Measurements from ENCODE around the gene STIMATE. TPM values are rescaled to one million over a fixed set of nuclear protein-coding genes. Genes with fewer than 3 reads are reported as not detected.

STIMATE gene
- polyA plus RNA-seq, 3 donors: 8.9 to 49.9 (median 11.7) TPM

DNA sequence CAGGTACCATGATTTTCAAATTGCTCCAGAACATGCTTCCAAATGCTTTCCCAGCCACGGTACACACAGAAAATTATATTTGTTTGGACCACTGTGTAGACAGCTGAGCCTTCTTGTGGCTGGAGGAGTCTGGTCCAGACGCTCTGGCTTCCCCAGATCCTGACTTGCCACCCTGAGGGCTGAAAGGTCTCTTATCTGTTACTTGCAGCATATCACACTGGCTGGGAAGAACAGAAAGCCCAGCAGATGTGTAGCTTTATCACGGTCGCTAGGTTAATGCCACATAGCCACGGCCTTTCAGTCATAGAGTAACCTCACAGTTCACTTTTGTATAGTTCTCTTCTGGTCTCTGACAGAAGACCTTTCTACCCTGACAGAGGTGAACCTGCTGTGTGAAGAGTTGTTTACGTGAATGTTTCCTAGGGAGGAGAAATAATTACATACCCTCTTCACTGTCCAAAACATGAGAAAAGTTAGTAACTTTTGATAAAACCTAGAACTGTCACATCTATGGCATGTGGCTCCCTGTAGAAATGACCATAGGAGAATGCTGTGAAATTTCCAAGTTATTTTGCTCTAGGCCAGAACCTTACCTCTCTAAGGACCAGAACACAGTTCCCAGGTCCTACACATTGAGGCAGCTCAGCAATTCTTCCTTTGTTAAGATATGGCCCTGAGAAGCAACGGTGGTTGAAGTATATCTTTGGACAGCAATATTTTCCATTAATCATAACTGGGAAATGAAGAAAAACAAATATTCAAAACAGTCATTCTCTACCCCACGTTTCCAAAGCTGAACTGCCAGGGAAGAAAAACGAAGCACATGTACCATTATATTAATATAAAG is 15.8 kb upstream of the STIMATE start:
- peaks cover 0 to 19% of the 10 kb centered on the region in 2 donors for H3K36me3 ChIP-seq (replicated peaks in 1 of 2; ENCODE audit: control insufficient read depth in 1 of 2, insufficient read depth in 2 of 2, low read length in 2 of 2)

DNA sequence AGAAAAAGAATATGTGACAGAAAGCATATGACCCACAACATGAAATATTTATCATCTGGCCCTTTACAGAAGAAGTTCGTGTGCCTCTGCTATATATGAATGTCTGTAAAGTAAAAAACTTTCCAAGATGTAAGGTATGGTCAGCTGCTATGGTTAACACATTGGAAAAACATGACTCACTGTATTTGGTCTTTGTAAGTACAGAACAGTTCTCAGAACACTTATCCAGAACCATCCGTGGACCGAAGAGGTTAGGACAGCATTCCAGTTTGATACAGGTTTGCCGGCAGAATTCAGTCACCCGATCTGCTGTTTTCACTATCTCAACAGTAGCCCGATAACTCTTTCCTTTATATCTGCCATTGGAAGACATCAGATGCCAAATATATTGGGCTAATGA is 13.5 kb upstream of the STIMATE start:
- intact Hi-C loops (cut with micrococcal nuclease): no loop called here
- H3K9me3 Mint-ChIP-seq: no peaks in the 10 kb centered on the region
- H3K9me3 ChIP-seq (replicated peaks in 1 of 2; ENCODE audit: control insufficient read depth in 1 of 2, insufficient read depth in 1 of 2, low read length in 2 of 2): no peaks in the 10 kb centered on the region
- no peak overlapping the region for H2AFZ ChIP-seq (ENCODE audit: insufficient read depth, low read depth, low read length, poor library complexity, severe bottlenecking)
- H4K20me1 ChIP-seq (ENCODE audit: insufficient read depth, low read length): no peaks in the 10 kb centered on the region
- H3K4me1 ChIP-seq (ENCODE audit: control insufficient read depth in 1 of 2, insufficient read depth in 2 of 2, low read length in 2 of 2): peaks cover 19% of the 10 kb centered on the region in 2 donors
- 100% methylated on average over 5 of the region's 6 CpGs for WGBS (ENCODE audit: insufficient coverage)
- no peak overlapping the region for H3K4me3 Mint-ChIP-seq
- no peak overlapping the region for H3K4me2 ChIP-seq (replicated peaks; ENCODE audit: extremely low read depth, low read length, poor library complexity, severe bottlenecking)
- no peak overlapping the region for H3K27ac Mint-ChIP-seq
- no peaks in the 10 kb centered on the region for H3K79me2 ChIP-seq (ENCODE audit: insufficient read depth, low read length)
- peaks cover 19% of the 10 kb centered on the region for H3K4me1 Mint-ChIP-seq
- peaks cover 17 to 23% of the 10 kb centered on the region in 2 donors for H3K36me3 Mint-ChIP-seq
- TF ChIP-seq, protein P1, sequence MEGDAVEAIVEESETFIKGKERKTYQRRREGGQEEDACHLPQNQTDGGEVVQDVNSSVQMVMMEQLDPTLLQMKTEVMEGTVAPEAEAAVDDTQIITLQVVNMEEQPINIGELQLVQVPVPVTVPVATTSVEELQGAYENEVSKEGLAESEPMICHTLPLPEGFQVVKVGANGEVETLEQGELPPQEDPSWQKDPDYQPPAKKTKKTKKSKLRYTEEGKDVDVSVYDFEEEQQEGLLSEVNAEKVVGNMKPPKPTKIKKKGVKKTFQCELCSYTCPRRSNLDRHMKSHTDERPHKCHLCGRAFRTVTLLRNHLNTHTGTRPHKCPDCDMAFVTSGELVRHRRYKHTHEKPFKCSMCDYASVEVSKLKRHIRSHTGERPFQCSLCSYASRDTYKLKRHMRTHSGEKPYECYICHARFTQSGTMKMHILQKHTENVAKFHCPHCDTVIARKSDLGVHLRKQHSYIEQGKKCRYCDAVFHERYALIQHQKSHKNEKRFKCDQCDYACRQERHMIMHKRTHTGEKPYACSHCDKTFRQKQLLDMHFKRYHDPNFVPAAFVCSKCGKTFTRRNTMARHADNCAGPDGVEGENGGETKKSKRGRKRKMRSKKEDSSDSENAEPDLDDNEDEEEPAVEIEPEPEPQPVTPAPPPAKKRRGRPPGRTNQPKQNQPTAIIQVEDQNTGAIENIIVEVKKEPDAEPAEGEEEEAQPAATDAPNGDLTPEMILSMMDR (IDR thresholded peaks at IDR 0.05): no peak
- no peak overlapping the region for H3K4me3 ChIP-seq (replicated peaks in 1 of 3; ENCODE audit: low read depth in 2 of 3, low read length in 3 of 3)
- H3K27me3 Mint-ChIP-seq (ENCODE audit: low read depth in 3 of 3): peaks cover 0 to 2% (median 1%) of the 10 kb centered on the region in 3 donors
- no peaks in the 10 kb centered on the region for H3K27me3 ChIP-seq (ENCODE audit: control insufficient read depth in 2 of 2, insufficient read depth in 2 of 2, low read length in 2 of 2)
- no peak overlapping the region for H3K9ac ChIP-seq (ENCODE audit: insufficient read depth, low read length, poor library complexity, severe bottlenecking)
- H3K36me3 ChIP-seq (replicated peaks in 1 of 2; ENCODE audit: control insufficient read depth in 1 of 2, insufficient read depth in 2 of 2, low read length in 2 of 2): peaks cover 2 to 30% of the 10 kb centered on the region in 2 donors
- DNase-seq: no peak
- no peak overlapping the region for H3K27ac ChIP-seq (ENCODE audit: low read depth in 1 of 2, low read length in 2 of 2)

More for the DNA sequence above, 15.8 kb upstream of the STIMATE start:
- TF ChIP-seq, protein P1 (IDR thresholded peaks at IDR 0.05): no peak
- H4K20me1 ChIP-seq (ENCODE audit: insufficient read depth, low read length): no peaks in the 10 kb centered on the region
- intact Hi-C loops (cut with micrococcal nuclease): no loop called here
- no peak overlapping the region for H3K4me3 ChIP-seq (replicated peaks in 1 of 3; ENCODE audit: low read depth in 2 of 3, low read length in 3 of 3)
- Mint-ChIP-seq H3K27me3 (ENCODE audit: low read depth in 3 of 3) (peaks cover 0 to 1% (median 0%) of the 10 kb centered on the region in 3 donors), H3K4me3 (no peak overlapping the region), H3K4me1 (peaks cover 22% of the 10 kb centered on the region), H3K9me3 (no peaks in the 10 kb centered on the region), H3K36me3 (peaks cover 20 to 22% of the 10 kb centered on the region in 2 donors), H3K27ac (peak overlapping the region in 1 of 7 donors; percentile 15)
- no peak overlapping the region for H3K9ac ChIP-seq (ENCODE audit: insufficient read depth, low read length, poor library complexity, severe bottlenecking)
- DNase-seq: no peak
- H3K27me3 ChIP-seq (ENCODE audit: control insufficient read depth in 2 of 2, insufficient read depth in 2 of 2, low read length in 2 of 2): no peaks in the 10 kb centered on the region
- H3K27ac ChIP-seq (ENCODE audit: low read depth in 1 of 2, low read length in 2 of 2): no peak overlapping the region
- H3K4me2 ChIP-seq (replicated peaks; ENCODE audit: extremely low read depth, low read length, poor library complexity, severe bottlenecking): no peak overlapping the region
- H3K9me3 ChIP-seq (replicated peaks in 1 of 2; ENCODE audit: control insufficient read depth in 1 of 2, insufficient read depth in 1 of 2, low read length in 2 of 2): no peaks in the 10 kb centered on the region
- H3K79me2 ChIP-seq (ENCODE audit: insufficient read depth, low read length): no peaks in the 10 kb centered on the region
- no peak overlapping the region for H2AFZ ChIP-seq (ENCODE audit: insufficient read depth, low read depth, low read length, poor library complexity, severe bottlenecking)
- H3K4me1 ChIP-seq (ENCODE audit: control insufficient read depth in 1 of 2, insufficient read depth in 2 of 2, low read length in 2 of 2): peaks cover 22 to 23% of the 10 kb centered on the region in 2 donors
- WGBS (ENCODE audit: insufficient coverage): 100% methylated on average over 1 of the region's 9 CpGs
